H1 (cell line): ENCODE results near the gene KIAA1671. TPM values are rescaled to one million over a fixed set of nuclear protein-coding genes. Genes with fewer than 3 reads are reported as not detected.

Source experiments
- CREB1 ChIP-seq: IDR thresholded peaks from 2 replicates; pipeline ENCODE4 v1.6.1; 2012; ENCODE audit warnings: inconsistent platforms
- GTF2F1 ChIP-seq: IDR thresholded peaks from 2 replicates; pipeline ENCODE4 v1.6.1; 2012; ENCODE audit warnings: low read depth, low read length, improper control_type of control experiment, borderline replicate concordance
- KDM4A ChIP-seq: IDR thresholded peaks from one replicate; pipeline ENCODE4 v1.7.1; 2012; ENCODE audit warnings: low read depth, mild to moderate bottlenecking, moderate library complexity, low read length, inconsistent platforms; ENCODE audit not compliant: severe bottlenecking
- SIRT6 ChIP-seq: IDR thresholded peaks from one replicate; pipeline ENCODE4 v1.7.1; 2012; ENCODE audit warnings: low read length, inconsistent platforms
- polyA plus RNA-seq, 7 experiments: library from polyadenylated mRNA; depleted of rRNA in 3 of 7; stranded (reverse) in 5 of 7; unstranded in 2 of 7; fragments of >200 nt in 5 of 7; fragments of 200-250 nt in 2 of 7; gene quantifications; 1 replicate in 5 of 7; 2 replicates in 1 of 7; 4 replicates in 1 of 7; pipeline versions ENCODE4 v1.2.1 to v1.2.3, GENCODE V29; 2011 to 2013; ENCODE audit warnings: missing spikeins in 2 of 7, mixed read lengths in 2 of 7
- total RNA-seq: library from RNA; stranded (reverse); fragmentation: NEBNext Ultra II Directional; extraction: Animal tissue kit (Norgen Biotek cat#: 25700); gene quantifications from 2 replicates; pipeline ENCODE4 v1.2.1, GENCODE V29; 2021

Gene KIAA1671
- total and polyA plus RNA-seq, 2 of the 8 experiments (the other 6 are each of a cell fraction or from before 2014, with no cell fraction given): 6.4 to 23.9 TPM

DNA sequence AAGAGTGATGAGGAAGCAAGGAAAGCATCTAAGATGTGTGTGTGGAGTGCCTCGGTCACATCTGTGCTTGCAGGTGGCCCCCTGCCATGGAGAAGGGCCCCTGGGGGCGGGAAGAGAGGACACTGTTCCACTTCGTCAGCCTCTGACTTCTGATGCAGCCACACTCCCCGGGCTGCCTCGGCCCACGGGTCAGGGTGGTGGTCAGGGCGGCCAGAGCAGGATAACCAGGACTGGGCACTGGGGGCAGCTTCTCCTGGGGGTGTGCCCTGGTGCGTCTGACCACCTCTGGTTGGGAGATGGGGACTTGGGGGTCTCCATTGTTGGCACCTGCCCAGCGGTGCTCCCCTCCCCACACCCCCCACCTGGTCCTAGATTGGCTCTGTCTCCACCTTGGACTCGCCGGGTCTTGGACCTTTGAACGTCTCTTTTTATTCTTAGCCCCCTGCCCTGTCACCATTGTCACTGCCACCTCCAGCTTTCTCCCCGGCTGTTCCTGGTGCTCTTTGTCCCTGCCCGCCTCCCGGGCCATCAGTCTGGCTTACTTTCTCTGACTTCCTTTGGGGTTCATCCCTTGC lies 114.4 kb downstream of the KIAA1671 start (continued):
- TF ChIP-seq GTF2F1: no peak
- no peak for TF ChIP-seq CREB1
- no peak for TF ChIP-seq KDM4A
- no peak for TF ChIP-seq SIRT6
